GM21381 (cell line): ENCODE measurements around the gene TAS2R41.

ENCODE experiments used
- ATAC-seq: cut with Tn5 transposase; IDR thresholded peaks from one replicate; pipeline ENCODE4 v1.9.1; 2021; ENCODE audit warnings: mild to moderate bottlenecking, moderate library complexity; ENCODE audit not compliant: unreplicated experiment

Gene TAS2R41

DNA sequence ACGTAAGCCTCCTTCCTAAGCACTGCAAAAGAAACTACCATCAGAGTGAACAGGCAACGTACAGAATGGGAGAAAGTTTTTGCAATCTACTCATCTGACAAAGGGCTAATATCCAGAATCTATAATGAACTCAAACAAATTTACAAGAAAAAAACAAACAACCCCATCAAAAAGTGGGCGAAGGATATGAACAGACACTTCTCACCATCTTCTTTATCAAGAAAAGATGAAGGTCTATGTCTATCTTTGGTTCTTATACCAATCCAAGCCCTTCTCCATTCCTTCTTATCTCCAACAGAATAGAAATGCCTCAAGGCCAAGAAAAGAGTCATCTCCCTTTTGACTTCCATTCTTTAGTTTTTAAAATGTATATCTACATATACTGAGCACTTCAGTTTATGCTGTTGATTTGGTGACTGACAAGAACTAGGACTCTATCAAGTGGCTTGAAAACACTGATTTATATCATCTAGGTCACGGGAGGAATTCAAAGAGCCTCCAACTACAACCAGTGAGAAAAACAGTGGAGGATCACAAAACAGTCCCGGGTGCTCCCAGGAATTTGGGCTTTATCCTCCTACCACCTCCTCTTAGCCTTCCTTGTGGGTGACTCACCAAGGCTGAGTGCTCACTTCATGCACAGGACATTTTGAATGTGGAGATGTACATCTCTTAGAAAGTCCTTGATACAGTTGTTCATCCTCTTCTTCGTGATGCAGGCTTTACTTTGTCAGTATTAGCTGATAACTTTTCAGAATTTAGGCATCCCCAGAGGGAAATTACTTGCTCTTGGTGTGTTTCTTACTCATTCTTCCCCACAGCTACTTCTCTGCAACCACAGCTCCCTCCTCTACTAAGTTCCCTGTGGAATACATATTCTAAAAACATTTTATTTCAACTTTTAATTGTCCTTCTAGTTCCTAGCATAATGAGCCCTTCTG is 15.4 kb downstream of the TAS2R41 start:
- ATAC-seq: no peak

DNA sequence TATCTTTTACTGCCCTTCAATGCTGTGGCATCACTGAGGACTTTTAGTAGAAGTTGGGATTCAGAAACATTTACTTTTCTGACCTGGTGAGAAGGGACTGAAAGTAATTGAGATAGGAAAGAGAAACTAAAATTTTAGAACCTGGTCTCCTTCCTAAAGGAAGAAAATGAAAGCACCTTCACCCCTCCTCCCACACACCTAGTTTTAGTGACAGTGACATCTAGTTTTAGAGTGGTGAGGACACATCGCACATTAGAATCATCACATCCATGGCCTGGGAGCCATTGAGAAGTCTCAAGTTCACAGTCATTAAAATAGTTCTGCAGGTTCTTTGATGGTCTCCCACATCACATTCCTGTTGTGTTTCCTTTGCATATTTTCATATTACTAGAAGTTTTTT is 16.1 kb downstream of the TAS2R41 start:
- ATAC-seq: no peak

DNA sequence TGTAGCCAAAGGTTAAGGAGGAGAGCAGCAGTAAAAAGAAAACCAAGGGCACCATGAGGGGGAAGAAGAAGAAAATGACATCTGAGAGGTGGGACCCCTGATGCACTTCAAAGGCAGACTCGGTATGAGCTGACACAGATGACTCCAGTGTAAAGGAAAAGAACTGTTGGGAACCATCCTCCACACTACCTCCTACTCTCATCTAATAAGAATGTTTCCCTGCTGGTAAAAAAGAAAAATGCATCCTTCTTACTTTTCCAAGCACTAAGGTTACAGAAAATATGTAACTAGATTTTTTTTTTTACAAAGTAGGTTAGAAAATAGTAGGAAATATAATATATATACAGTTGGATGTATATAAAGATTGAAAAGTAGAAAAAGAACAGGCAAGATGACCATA is 16.9 kb downstream of the TAS2R41 start:
- no peak for ATAC-seq

DNA sequence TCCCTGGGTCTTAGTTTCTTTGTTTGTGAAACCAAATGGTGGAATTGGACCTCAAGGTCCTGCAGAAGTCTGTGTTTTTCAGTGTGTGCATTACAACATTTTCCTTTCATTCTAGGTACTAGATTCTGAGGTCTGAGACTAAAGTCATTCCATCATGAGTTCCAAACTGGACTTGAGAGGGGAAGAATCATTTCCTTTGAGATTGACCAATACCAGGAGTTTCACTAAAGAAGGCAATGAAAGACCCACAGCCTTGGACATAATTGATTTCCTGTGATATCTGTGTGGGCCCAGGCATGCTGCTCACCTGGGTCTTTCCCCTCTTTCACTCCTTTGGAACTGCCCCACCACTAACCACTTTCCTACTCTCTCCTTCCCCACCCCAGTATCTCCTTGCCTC is 18.2 kb downstream of the TAS2R41 start:
- ATAC-seq: no peak

DNA sequence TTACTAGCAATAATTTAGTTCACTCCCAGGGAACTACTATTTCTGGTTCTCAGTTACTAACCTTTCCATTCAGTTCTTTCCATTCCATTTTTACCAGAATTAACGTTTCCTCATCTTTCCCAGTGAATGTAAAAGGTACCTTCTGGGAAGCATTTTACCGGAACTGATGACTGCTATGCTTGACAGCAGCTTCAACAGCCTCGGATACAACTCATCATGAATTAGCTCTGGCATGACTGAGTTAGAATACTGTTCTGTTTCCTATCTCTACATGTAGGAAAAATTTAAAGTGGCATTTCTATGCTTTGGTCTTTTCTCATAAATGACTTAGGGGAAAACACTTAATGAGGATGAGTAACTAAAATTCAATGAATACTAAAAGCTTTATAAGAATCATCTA is 18.6 kb downstream of the TAS2R41 start:
- ATAC-seq: no peak

DNA sequence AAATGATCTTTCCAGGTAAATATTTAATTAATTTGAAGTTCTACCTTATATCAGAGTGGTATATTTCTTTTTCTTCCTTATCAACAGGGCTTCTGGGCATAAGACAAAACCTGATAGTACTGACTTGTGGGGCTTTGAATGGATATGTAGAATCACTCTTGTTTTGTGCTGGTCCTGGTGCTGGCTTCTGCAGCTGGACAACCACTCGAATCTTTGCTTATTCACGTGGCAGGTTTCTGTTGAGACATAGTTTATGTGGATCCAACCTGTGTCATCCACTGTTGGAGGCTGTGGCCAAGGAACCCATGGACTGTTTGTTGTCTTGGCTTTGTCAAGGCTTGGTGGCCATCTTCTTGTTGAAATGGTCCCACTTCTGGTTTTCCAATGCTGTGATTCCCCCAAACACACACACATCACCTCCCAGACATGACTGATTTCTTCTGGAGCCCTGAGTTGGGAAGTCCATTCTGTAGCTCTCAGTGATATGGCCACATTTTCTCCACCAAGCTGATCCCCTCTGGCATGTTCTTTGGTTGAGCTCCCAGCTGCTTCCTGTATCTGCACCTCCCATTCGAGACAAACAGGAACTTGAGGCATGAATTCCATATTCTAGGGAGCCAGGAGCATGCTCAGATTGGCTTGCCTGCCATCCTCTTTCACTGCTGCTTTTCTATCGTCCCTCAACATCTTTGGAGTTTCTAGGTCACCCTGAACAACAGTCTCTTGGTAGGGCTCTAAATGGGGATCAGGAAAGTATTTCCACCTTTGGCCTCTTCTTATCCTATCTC is 19.5 kb downstream of the TAS2R41 start:
- ATAC-seq: no peak

DNA sequence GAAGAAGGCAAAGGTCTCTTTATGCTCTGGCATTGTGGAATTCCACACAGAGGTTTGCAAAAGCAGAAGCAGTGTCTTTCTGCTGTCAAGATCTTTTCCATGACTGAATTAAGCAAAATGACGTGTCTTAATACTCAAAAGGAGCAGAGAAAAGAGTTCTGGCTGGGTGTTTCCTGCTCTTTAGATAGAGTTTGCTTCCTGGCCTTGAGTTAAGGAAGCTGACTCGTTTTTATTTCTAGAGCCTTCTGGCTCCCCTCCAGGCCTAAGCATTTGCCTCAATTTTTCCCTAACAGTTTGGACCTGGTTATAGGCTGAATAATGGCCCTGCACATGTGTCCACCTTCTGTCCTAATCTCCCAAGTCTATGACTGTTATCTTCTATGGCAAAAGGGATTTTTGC is 21.6 kb downstream of the TAS2R41 start:
- ATAC-seq: no peak

DNA sequence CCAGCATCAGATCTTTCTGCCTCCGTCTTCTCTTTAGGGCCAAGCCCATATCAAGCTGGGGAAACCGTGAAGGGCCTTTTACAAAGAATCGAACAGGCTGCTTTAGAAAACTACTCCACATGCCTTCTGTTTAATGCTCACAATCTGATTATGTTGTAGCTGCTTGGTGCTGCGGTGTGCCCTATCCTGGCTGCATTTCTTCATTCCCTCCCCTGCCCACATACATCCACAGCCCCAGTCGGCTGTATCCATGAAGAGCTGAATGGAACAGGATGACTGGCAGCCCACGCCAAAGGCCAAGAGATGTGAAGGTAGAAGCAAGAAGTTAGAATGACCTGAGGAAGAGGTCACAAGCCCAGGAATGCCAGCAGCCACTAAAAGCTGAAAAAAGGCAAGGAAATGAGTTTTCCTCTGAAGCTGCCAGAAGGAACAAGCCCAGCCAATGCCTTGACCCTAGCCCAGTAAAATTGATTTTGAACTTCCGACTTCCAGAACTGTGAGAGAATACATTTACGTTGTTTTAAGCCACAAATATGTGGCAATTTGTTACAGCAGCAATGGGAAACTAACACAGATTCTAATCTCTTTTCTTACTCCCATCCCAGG is 22.2 kb downstream of the TAS2R41 start:
- no peak for ATAC-seq

DNA sequence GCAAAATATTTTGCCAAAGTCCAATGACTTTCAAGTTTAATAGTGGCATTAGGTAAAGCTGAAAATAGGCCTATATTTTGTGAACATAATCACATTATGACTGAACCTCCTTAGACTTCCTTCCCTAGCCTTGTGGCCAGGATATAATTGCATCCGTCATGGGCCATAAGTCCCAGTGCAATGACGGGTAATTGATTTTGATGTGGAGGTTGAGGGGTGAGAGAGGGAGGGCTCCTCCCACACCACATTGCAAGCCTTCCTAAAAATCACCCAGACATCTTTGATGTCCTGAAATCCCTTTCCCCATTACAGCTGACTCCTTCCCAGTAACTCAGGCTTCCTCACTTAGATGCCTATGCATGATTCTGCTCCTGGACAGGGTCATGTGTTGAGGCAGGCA is 25.6 kb downstream of the TAS2R41 start:
- no peak for ATAC-seq

DNA sequence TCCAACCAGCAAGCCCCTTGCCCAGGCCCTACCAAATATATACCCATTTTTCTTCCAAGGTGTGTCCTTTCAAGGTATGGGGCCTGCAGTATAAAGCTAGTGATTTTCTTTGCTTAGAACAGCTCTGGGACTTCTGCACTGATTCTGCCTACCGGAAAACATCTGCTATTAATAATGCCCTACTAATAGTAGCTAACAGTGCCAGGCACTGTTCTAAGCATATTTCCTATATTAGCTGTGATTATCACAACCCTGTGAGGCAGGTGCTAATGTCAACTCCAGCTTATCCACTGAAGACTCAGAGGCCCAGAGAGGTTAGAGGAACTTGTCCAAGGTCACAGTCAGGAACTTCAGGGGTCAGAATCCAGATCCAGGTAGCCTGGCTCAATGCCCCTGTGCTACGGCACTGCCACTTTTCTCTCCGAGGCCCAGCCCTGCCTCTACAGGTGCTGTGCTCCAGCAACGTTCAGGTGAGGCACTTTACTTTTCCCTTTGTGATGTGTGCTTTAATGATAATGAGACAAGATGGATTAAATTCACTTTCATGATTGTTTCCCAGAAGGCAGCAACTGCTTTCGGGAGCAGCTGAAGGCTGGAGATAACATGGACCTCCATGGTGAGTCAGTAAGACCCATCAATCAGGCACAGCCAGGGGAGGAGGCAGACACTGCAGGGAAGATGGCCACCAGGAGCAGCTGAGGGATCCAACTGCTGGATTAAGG is 26.7 kb downstream of the TAS2R41 start:
- ATAC-seq: no peak

DNA sequence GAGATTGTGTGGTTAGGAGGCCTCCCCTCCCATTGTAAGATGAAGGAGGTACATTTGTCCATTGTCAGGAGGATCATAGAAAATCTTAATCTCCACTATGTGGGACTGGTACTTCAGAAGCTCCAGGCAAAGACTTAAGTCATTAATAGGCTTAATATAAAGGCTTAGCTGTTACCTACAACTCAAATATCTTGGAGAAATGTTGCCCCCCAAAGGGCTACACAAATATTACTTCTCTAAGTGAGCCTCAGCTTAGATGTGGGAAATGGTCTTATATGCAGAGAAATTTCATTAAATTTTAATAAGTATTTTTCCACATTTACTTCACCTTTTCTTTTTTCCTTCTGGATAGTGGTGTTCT is 27.2 kb downstream of the TAS2R41 start:
- no peak for ATAC-seq

DNA sequence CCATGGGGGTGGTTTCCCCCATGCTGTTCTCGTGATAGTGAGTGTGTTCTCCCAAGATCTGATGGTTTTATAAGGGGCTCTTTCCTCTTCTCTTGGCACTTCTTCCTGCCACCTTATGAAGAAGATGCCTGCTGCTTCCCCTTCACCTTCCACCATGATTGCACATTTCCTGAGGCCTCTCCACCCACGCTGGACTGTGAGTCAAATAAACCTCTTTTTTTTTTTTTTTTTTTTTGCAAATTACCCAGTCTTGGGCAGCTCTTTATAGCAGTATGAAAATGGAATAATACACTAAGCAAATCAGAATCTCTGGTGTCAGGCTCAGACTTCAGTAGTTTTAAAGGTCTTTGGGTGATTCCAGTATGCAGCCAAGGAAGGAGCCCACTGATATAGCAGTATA is 28.2 kb downstream of the TAS2R41 start:
- no peak for ATAC-seq

DNA sequence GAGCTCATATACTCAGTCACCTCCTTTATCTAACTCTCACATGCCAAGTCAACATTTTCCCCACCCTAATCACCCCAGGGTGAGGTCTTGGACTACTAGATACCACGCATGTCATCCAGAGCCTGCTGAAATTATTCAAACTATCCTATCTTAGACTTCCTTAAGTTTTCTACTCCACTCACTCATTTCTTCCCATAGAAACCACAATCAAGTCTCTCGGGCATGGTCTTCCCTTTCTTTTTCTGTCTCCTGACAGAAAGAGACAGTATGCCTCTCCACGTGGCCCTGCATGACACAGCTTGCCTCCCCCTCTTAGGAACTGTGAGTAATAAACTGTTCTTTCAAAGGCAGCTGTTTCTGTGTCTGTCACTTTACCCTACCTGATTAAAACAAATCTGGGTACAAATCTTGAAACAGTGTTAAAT is 29.4 kb downstream of the TAS2R41 start:
- ATAC-seq: no peak

DNA sequence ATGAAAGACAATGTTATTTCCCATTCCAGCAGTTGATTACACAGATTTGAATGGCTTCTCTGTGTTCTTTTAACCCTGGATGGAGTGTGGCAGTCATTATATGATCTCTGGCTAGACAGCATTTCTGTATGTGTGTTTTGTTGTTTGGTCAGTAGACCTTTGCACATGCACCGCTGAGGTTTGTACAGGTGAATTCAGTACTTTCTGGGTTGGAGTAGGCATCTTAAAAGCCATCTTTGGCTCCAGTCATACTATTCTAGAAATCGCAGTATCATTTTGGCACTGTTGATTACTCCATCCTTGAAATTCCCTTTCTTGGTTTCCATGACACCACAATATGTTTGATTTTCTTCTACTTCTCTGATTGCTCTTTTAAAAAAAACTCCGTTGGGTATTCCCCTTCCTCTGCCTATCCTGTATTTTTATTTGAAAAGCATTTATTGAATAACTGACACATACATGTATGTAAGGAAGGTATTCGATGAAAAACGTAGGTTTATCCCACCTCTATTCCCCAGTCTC is 29.9 kb downstream of the TAS2R41 start:
- no peak for ATAC-seq

DNA sequence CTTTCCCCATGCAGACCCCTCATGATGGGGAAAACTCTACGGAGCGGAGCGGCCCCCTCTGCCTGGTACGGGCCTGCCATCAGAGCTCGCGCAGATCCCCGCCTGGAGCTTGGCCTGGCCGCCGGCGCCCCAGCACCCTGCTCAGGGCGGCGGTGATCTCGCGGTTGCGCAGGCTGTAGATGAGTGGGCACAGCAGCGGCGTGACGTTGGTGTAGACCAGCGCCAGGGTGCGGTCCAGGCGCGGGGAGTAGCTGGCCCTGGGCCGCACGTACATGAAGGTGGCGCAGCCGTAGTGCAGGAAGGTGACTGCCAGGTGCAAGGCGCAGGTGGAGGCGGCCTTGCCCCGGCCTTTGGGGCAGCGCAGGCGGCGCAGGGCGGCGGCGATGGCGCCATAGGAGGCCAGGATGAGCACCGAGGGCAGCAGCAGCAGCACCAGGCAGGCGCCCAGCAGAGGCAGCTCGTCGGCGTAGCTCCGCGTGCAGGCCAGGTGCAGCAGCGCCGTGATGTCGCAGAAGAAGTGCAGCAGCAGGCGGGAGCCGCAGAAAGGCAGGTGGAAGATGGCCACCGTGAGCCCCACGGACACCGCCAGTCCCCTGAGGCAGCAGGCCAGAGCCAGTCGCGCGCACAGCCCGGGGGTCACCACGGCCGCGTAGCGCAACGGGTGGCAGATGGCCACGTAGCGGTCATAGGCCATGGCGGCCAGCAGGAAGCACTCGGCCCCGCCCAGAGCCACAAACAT is 33.4 kb downstream of the TAS2R41 start:
- ATAC-seq: no peak

DNA sequence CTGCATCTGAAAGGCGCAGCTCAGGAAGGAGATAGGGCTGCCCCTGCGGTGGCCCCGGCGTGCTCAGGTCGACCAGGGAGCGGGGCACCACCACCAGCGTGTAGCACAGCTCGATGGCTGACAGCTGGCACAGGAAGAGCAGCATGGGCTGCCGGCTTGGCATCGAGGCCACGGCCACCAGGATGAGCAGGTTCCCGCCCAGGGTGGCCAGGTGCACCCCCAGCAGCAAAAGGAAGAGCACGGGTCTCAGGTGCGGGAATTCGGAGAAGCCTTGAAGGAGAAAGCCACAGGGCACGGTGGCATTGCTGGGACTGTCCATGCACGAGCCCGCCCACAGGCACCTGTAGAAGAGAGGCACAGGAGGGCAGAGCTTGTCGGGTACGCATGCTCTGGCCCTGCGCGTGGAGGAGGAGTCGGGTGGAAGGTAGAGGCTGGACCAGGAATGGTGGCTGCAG is 33.9 kb downstream of the TAS2R41 start:
- no peak for ATAC-seq

DNA sequence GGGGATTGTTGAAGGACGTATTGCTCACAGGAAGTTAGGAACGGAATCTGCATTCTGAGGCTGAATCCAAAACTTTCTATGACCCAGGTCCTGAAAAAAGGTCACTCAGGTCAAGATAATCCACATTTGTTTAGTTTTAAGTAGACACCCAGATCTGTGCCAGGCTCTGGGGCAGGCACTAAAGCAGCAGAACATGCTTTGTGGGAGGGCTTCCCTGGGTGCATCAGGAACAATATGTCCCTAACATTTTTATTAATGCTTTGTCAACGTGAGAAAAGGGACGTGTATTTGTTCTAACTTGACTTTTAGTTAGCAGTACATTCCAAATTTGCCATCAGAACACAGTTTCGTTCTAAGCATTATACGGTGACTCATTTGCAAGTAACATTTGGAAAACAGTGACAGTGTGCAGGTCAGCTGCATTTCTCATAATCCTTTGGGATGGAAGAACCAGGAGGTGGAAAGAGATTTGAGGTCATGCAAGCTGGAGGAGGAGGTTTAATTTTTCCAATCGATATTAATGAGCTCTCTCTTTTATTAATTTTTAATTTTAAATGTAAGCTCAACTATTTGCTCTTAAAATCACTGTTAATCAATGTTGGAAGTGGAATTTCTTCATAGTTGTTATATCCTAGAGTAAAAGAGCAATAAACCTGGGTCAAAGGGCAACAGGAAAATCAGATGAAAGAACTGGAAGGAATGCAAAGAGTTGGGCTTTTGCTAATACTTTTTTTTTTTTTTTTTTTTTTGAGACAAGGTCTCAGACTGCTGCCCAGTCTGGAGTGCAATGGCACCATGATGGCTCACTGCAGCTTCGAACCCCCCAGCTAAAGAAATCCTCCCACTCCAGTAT is 35.0 kb downstream of the TAS2R41 start:
- ATAC-seq: no peak

DNA sequence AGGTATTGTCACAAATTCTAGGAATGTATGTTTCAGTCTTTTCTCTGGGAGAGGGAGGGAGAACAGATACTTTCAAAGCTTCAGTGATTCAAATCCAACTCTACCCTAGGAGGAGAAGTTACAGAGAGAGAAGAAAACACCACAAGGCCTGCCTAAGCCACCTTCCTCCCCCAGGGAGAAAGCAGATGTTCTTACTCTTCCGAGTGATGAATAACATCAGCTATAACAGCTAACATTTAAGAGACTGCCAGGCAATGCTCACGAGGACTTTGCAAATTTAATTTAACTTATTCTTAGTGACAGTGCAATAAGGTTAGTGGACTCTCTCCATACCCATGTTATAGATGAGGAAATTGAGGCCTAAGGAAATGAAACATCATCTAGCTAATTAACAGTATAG is 36.8 kb downstream of the TAS2R41 start:
- ATAC-seq: no peak
